HPDE6-E6E7 (cell line): ENCODE measurements around the gene CDC42EP3.

ENCODE experiments used
- DNase-seq: peaks from one replicate; pipeline ENCODE4 v3.0.0; 2011; ENCODE audit warnings: missing footprints; ENCODE audit errors: extremely low spot score

The CDC42EP3 gene

GRCh38 chr2:37656512-37657423 lies 14.7 kb downstream of the CDC42EP3 start:
- no peak for DNase-seq

- no peak for DNase-seq
Measured at GRCh38 chr2:37654932-37655841, 16.3 kb downstream of the CDC42EP3 start.

- DNase-seq: no peak
Measured at GRCh38 chr2:37654419-37654818, 17.0 kb downstream of the CDC42EP3 start.

GRCh38 chr2:37653805-37654378 lies 17.6 kb downstream of the CDC42EP3 start:
- DNase-seq: peak; percentile 33

GRCh38 chr2:37653093-37653492 lies 18.3 kb downstream of the CDC42EP3 start:
- DNase-seq: no peak

GRCh38 chr2:37652199-37652640 lies 19.2 kb downstream of the CDC42EP3 start:
- peak; percentile 98 for DNase-seq

GRCh38 chr2:37650548-37651093 lies 20.8 kb downstream of the CDC42EP3 start:
- no peak for DNase-seq

GRCh38 chr2:37649518-37649917 lies 21.9 kb downstream of the CDC42EP3 start:
- DNase-seq: no peak

- DNase-seq: no peak
Measured at GRCh38 chr2:37648331-37649011, 23.0 kb downstream of the CDC42EP3 start.

GRCh38 chr2:37647971-37648330 lies 23.5 kb downstream of the CDC42EP3 start:
- DNase-seq: no peak

GRCh38 chr2:37645836-37646235 lies 25.6 kb downstream of the CDC42EP3 start:
- no peak for DNase-seq

- DNase-seq: no peak
Measured at GRCh38 chr2:37645362-37645761, 26.1 kb downstream of the CDC42EP3 start.

- DNase-seq: no peak
Measured at GRCh38 chr2:37644191-37644590, 27.3 kb downstream of the CDC42EP3 start.

GRCh38 chr2:37643730-37644078 lies 27.7 kb downstream of the CDC42EP3 start:
- DNase-seq: no peak

- no peak for DNase-seq
Measured at GRCh38 chr2:37642907-37643729, 28.3 kb downstream of the CDC42EP3 start.

GRCh38 chr2:37641582-37642171 lies 29.8 kb downstream of the CDC42EP3 start:
- DNase-seq: no peak

GRCh38 chr2:37639631-37640030 lies 31.8 kb downstream of the CDC42EP3 start:
- DNase-seq: no peak

- DNase-seq: no peak
Measured at GRCh38 chr2:37638973-37639372, 32.5 kb downstream of the CDC42EP3 start.

- no peak for DNase-seq
Measured at GRCh38 chr2:37637985-37638384, 33.5 kb downstream of the CDC42EP3 start.
